K562 (cell line): ENCODE measurements around the gene CRYBG2. TPM values are rescaled to one million over a fixed set of nuclear protein-coding genes. Genes with fewer than 3 reads are reported as not detected.
A peak's percentile ranks its signal among the peaks of the same experiment; 100 is the strongest.

Source experiments
- ATAC-seq: fragments of 200-7000 bp; cut with Tn5 transposase; 3 replicates; pipeline ENCODE4 v1.9.1; 2020; ENCODE audit warnings: moderate library complexity
- BruUV-seq: library from RNA; stranded (reverse); fragments of 400-500 nt; replicated peaks from 2 replicates; lab custom pipeline; 2021; lab: Mats Ljungman, UMichigan
- CTCF ChIA-PET: fragments of 300-600 bp; formaldehyde crosslinking; extraction: SDS; loops from one replicate; lab custom pipeline; 2021; ENCODE audit warnings: low intra/inter-chr PET ratio; lab: Yijun Ruan, JAX
- POLR2A ChIA-PET: fragments of 300-600, 350-650 bp; sonication (Branson Sonifier 250); formaldehyde crosslinking; extraction: SDS; loops from one replicate; lab custom pipeline; 2021; ENCODE audit warnings: antibody characterized with exemption, inconsistent platforms; lab: Yijun Ruan, JAX
- DNase-seq, 4 experiments: peaks; one replicate each; pipeline versions ENCODE4 v3.0.0 to v3.0.0-alpha.2; 2011 to 2018; ENCODE audit warnings: low spot score in 3 of 4, mixed read lengths in 3 of 4; ENCODE audit errors: extremely low read depth in 1 of 4
- FAIRE-seq: peaks from 2 replicates; lab custom pipeline; 2011; peaks lifted over from hg19 to GRCh38; lab: Jason Lieb, UNC
- H2AFZ ChIP-seq: 2 replicates; pipeline ENCODE4 v1.6.0; 2011; ENCODE audit warnings: low read depth, low read length, control low read depth, inconsistent platforms
- H3K27ac ChIP-seq: fragments of 200-600 bp; 3 replicates; pipeline ENCODE4 v1.8.0; 2011; ENCODE audit warnings: low read depth, mild to moderate bottlenecking, control low read depth, inconsistent platforms, low read length, moderate library complexity, mixed read lengths; ENCODE audit errors: extremely low read depth
- H3K27me3 ChIP-seq, 2 experiments: fragments of 300-600 bp in 1 of 2; 2 replicates in 1 of 2; 3 replicates in 1 of 2; pipeline versions ENCODE4 v1.6.0 to v1.8.0; 2011; ENCODE audit warnings: inconsistent platforms in 2 of 2, low read length in 2 of 2, mild to moderate bottlenecking in 1 of 2, mixed read lengths in 1 of 2, moderate library complexity in 1 of 2; ENCODE audit not compliant: control insufficient read depth in 2 of 2, insufficient read depth in 2 of 2
- H3K36me3 ChIP-seq: fragments of 300-600 bp; 3 replicates; pipeline ENCODE4 v1.8.0; 2011; ENCODE audit warnings: mild to moderate bottlenecking, low read length, inconsistent platforms; ENCODE audit not compliant: control insufficient read depth, insufficient read depth
- H3K4me1 ChIP-seq, 2 experiments: fragments of 200-600 bp in 1 of 2; replicated peaks in 1 of 2; 2 replicates in 1 of 2; 3 replicates in 1 of 2; pipeline versions ENCODE4 v1.5.1 to v1.8.0; 2011; ENCODE audit warnings: inconsistent platforms in 2 of 2, low read length in 2 of 2, mild to moderate bottlenecking in 1 of 2, mixed read lengths in 1 of 2, moderate library complexity in 1 of 2; ENCODE audit not compliant: control insufficient read depth in 2 of 2, insufficient read depth in 2 of 2
- H3K4me2 ChIP-seq: 2 replicates; pipeline ENCODE4 v1.6.1; 2011; ENCODE audit warnings: low read length, control low read depth, inconsistent platforms, mixed read lengths; ENCODE audit not compliant: insufficient read depth
- H3K4me3 ChIP-seq: fragments of 200-600 bp; sonication (generic), shearing (Covaris generic); 2 replicates; pipeline ENCODE4 v1.5.1; 2016; ENCODE audit warnings: control low read depth, inconsistent platforms
- H3K79me2 ChIP-seq: fragments of 200-600 bp; 3 replicates; pipeline ENCODE4 v1.8.0; 2011; ENCODE audit warnings: low read length, inconsistent platforms; ENCODE audit not compliant: control insufficient read depth, insufficient read depth
- H3K9ac ChIP-seq, 2 experiments: 2 replicates each; pipeline versions ENCODE4 v1.6.0 to v1.6.1; 2011; ENCODE audit warnings: low read depth in 2 of 2, low read length in 2 of 2, control low read depth in 1 of 2, inconsistent platforms in 1 of 2, mild to moderate bottlenecking in 1 of 2, mixed read lengths in 1 of 2; ENCODE audit not compliant: insufficient read depth in 1 of 2
- H3K9me1 ChIP-seq: one replicate; pipeline ENCODE4 v1.6.0; 2011; ENCODE audit warnings: inconsistent platforms, mild to moderate bottlenecking, low read length, moderate library complexity; ENCODE audit not compliant: control insufficient read depth, insufficient read depth
- H3K9me3 ChIP-seq: replicated peaks from 2 replicates; pipeline ENCODE4 v1.5.1; 2011; ENCODE audit warnings: low read depth, low read length, inconsistent platforms; ENCODE audit not compliant: control insufficient read depth, insufficient read depth
- H4K20me1 ChIP-seq: replicated peaks from 2 replicates; pipeline ENCODE4 v1.6.1; 2011; ENCODE audit warnings: low read length, inconsistent platforms, mixed read lengths; ENCODE audit not compliant: control insufficient read depth, insufficient read depth
- CREBBP ChIP-seq: IDR thresholded peaks from one replicate; pipeline ENCODE4 v1.6.1; 2012; ENCODE audit warnings: low read depth, mild to moderate bottlenecking, control low read depth, inconsistent platforms, low read length
- EWSR1 ChIP-seq: fragments of 450-650 bp; IDR thresholded peaks from 2 replicates; pipeline ENCODE4 v1.6.1; 2018; ENCODE audit warnings: borderline replicate concordance, mild to moderate bottlenecking, low read depth, moderate library complexity; ENCODE audit not compliant: partially characterized antibody
- NCOA1 ChIP-seq: fragments of 450-650 bp; IDR thresholded peaks from 2 replicates; pipeline ENCODE4 v1.6.1; 2016; ENCODE audit warnings: low read depth
- POLR2G ChIP-seq: fragments of 200-400 bp; formaldehyde crosslinking; IDR thresholded peaks from 2 replicates; pipeline ENCODE4 v1.6.1; 2017; ENCODE audit warnings: low read depth, mild to moderate bottlenecking, antibody characterized with exemption, low read length, moderate library complexity
- STAT5A ChIP-seq: IDR thresholded peaks from 2 replicates; pipeline ENCODE4 v1.6.1; 2012; ENCODE audit warnings: low read length, inconsistent platforms, borderline replicate concordance
- WHSC1 ChIP-seq: IDR thresholded peaks from one replicate; pipeline ENCODE4 v1.6.1; 2012; ENCODE audit warnings: low read length, control low read depth, inconsistent platforms
- ZBTB11 ChIP-seq, 3 experiments: fragments of 200-800 bp in 1 of 3; fragments of 250-450 bp in 1 of 3; fragments of 450-650 bp in 1 of 3; sonication (Bioruptor Pico) in 1 of 3; sonication (Bioruptor generic) in 1 of 3; formaldehyde crosslinking in 1 of 3; IDR thresholded peaks; 2 replicates each; pipeline versions ENCODE4 v1.6.1 to v1.8.0; 2016 to 2022; ENCODE audit warnings: mild to moderate bottlenecking in 2 of 3, missing genetic modification characterization in 2 of 3, missing compliant biosample characterization in 1 of 3, moderate library complexity in 1 of 3
- ZNF24 ChIP-seq: fragments of 450-650 bp; IDR thresholded peaks from 2 replicates; pipeline ENCODE4 v1.6.1; 2016
- WGBS: fragments of 100-300 bp; shearing (Covaris generic); methylation state at CpG from one replicate; pipeline ENCODE4 v1.1.6; 2016; ENCODE audit warnings: low coverage, mixed read lengths; ENCODE audit not compliant: insufficient coverage; ENCODE audit errors: missing lambda C conversion rate; 5-methylcytosine and 5-hydroxymethylcytosine counted together
- in situ Hi-C: fragments of 300-500 bp; cut with MboI; formaldehyde crosslinking; loops from 4 replicates; pipeline ENCODE4 v1.15.0; 2018; ENCODE audit warnings: inconsistent platforms, mixed read lengths
- intact Hi-C: fragments of 100-400 bp; cut with micrococcal nuclease; formaldehyde crosslinking; loops from 2 replicates; pipeline ENCODE4 v1.14.2; 2022
- polyA plus RNA-seq, 8 experiments: library from polyadenylated mRNA; depleted of rRNA in 4 of 8; stranded (reverse) in 5 of 8; unstranded in 3 of 8; fragments of >200 nt; fragmentation: Nextera tagmentation in 2 of 8; fragmentation: Illumina TruSeq in 1 of 8; extraction: Ambion mirVana in 2 of 8; extraction: Trizol in 1 of 8; gene quantifications; 2 replicates each; pipeline versions ENCODE4 v1.2.1 to v1.2.3, GENCODE V29; 2011 to 2014; ENCODE audit warnings: inconsistent platforms in 1 of 8, missing spikeins in 1 of 8
- total RNA-seq, 7 experiments: library from RNA; depleted of rRNA in 6 of 7; stranded (reverse); fragments of >200 nt in 6 of 7; fragmentation: Illumina TruSeq in 2 of 7; extraction: Trizol in 2 of 7; gene quantifications; 2 replicates each; pipeline versions ENCODE4 v1.2.1 to v1.2.3, GENCODE V29; 2011 to 2021; ENCODE audit warnings: low replicate concordance in 1 of 7
- TF ChIP-seq, protein P1 (sequence below): fragments of 250-450 bp; sonication (Bioruptor Pico); IDR thresholded peaks from 2 replicates; pipeline ENCODE4 v1.9.0; 2021; ENCODE audit warnings: mild to moderate bottlenecking, inconsistent platforms
- TF ChIP-seq, protein P2 (sequence below): IDR thresholded peaks from 2 replicates; pipeline ENCODE4 v1.6.1; 2011; ENCODE audit not compliant: insufficient read length; ENCODE audit errors: extremely low read depth
- TF ChIP-seq, protein P3 (sequence below): fragments of 450-650 bp; conservative IDR thresholded peaks from 2 replicates; pipeline ENCODE4 v1.6.1; 2016; ENCODE audit warnings: missing genetic modification characterization, low read depth, mild to moderate bottlenecking, missing compliant biosample characterization, moderate library complexity

Gene CRYBG2
- total and polyA plus RNA-seq, 9 of the 15 experiments (the other 6 are each of a cell fraction or from before 2014, with no cell fraction given) = 0.39 to 8.5 (median 3.7) TPM

GRCh38 chr1:26286064-26286416 is 67.9 kb downstream of the CRYBG2 start (continued):
- TF ChIP-seq CREBBP (no peak), NCOA1 (no peak)
- TF ChIP-seq, protein P1, sequence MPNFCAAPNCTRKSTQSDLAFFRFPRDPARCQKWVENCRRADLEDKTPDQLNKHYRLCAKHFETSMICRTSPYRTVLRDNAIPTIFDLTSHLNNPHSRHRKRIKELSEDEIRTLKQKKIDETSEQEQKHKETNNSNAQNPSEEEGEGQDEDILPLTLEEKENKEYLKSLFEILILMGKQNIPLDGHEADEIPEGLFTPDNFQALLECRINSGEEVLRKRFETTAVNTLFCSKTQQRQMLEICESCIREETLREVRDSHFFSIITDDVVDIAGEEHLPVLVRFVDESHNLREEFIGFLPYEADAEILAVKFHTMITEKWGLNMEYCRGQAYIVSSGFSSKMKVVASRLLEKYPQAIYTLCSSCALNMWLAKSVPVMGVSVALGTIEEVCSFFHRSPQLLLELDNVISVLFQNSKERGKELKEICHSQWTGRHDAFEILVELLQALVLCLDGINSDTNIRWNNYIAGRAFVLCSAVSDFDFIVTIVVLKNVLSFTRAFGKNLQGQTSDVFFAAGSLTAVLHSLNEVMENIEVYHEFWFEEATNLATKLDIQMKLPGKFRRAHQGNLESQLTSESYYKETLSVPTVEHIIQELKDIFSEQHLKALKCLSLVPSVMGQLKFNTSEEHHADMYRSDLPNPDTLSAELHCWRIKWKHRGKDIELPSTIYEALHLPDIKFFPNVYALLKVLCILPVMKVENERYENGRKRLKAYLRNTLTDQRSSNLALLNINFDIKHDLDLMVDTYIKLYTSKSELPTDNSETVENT (CRISPR knock-in tag) = no peak
- TF ChIP-seq, protein P2, sequence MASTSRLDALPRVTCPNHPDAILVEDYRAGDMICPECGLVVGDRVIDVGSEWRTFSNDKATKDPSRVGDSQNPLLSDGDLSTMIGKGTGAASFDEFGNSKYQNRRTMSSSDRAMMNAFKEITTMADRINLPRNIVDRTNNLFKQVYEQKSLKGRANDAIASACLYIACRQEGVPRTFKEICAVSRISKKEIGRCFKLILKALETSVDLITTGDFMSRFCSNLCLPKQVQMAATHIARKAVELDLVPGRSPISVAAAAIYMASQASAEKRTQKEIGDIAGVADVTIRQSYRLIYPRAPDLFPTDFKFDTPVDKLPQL = no peak

GRCh38 chr1:26285366-26286063 is 68.4 kb downstream of the CRYBG2 start:
- WGBS = 61% methylated on average over 19 of the region's 19 CpGs
- Histone ChIP-seq H3K9ac (peak overlapping the region; percentile 49 to 61), H3K27ac (peak overlapping the region; percentile 86), H3K4me2 (peak overlapping the region; percentile 64; the same call in 1 of the 2 replicates), H2AFZ (peak overlapping the region; percentile 63; the same call in 1 of the 2 replicates), H3K79me2 (peaks cover 12% of the 10 kb centered on the region; the same call in 2 of the 3 replicates), H3K4me1 (peaks cover 83 to 99% of the 10 kb centered on the region in 2 experiments), H3K4me3 (no peak overlapping the region), H3K36me3 (peaks cover 32% of the 10 kb centered on the region), H4K20me1 (no peaks in the 10 kb centered on the region), H3K27me3 (no peaks in the 10 kb centered on the region), H3K9me1 (no peaks in the 10 kb centered on the region), H3K9me3 (no peaks in the 10 kb centered on the region)
- intact Hi-C loops = loop anchor here (1.0 to 2.0 kb wide), 2 partner anchors 36 to 105 kb away; no protein-coding TSS in a partner anchor
- peak; percentile 66 to 85 (median 68) for DNase-seq
- FAIRE-seq = no peak
- BruUV-seq = no TSS peak
- ChIA-PET POLR2A (interaction anchor here (0.6 to 2.1 kb wide), 18 partner anchors 8 to 926 kb away, joined by 3 to 11 read pairs (median 4); partner anchors contain the start of gene CD52), CTCF (interaction anchor here (1.5 to 4.2 kb wide), 5 partner anchors 10 to 131 kb away, joined by 7 to 29 read pairs (median 18); no protein-coding TSS in a partner anchor)
- ATAC-seq = peak; percentile 61
- in situ Hi-C loops = loop anchor here (5.0 kb wide), 1 partner anchor 37 kb away; no protein-coding TSS in a partner anchor
- no peak for TF ChIP-seq EWSR1
- TF ChIP-seq STAT5A = no peak
- no peak for TF ChIP-seq ZBTB11 (CRISPR knock-in tag; IDR thresholded peaks at IDR 0.05)
- TF ChIP-seq, protein P3, sequence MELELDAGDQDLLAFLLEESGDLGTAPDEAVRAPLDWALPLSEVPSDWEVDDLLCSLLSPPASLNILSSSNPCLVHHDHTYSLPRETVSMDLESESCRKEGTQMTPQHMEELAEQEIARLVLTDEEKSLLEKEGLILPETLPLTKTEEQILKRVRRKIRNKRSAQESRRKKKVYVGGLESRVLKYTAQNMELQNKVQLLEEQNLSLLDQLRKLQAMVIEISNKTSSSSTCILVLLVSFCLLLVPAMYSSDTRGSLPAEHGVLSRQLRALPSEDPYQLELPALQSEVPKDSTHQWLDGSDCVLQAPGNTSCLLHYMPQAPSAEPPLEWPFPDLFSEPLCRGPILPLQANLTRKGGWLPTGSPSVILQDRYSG (tag) = 0 out of 2 replicates have a peak, but pooled peaks have one; percentile 17
- TF ChIP-seq WHSC1 = peak; percentile 63
- TF ChIP-seq POLR2G = peak; percentile 54; the same call in 1 of the 2 replicates
- TF ChIP-seq ZNF24 = 0 out of 2 replicates have a peak, but pooled peaks have one; percentile 4
